GM12878 (cell line): ENCODE results near the gene TSHR. TPM values are rescaled to one million over a fixed set of nuclear protein-coding genes. Genes with fewer than 3 reads are reported as not detected.

ENCODE experiments used
- ATAC-seq: fragments of 200-7000 bp; cut with Tn5 transposase; 3 replicates; pipeline ENCODE4 v1.9.1; 2020; ENCODE audit warnings: mild to moderate bottlenecking, moderate library complexity
- BruUV-seq: library from RNA; stranded (reverse); fragments of 400-500 nt; replicated peaks from 2 replicates; lab custom pipeline; 2021; lab: Mats Ljungman, UMichigan
- CTCF ChIA-PET: fragments of 300-600 bp; sonication (Branson Sonifier 250); formaldehyde crosslinking; extraction: SDS; loops from one replicate; lab custom pipeline; 2021; ENCODE audit warnings: inconsistent platforms; lab: Yijun Ruan, JAX
- POLR2A ChIA-PET: fragments of 350-600 bp; formaldehyde crosslinking; extraction: SDS; loops from one replicate; lab custom pipeline; 2021; ENCODE audit warnings: inconsistent platforms; lab: Charles Lee
- RAD21 ChIA-PET: fragments of 300-600 bp; sonication (Branson Sonifier 250); formaldehyde crosslinking; loops from one replicate; lab custom pipeline; 2023; ENCODE audit warnings: antibody characterized with exemption; ENCODE audit not compliant: unreplicated experiment; lab: Charles Lee
- SMC1A ChIA-PET: fragments of 300-600 bp; sonication (Branson Sonifier 250); formaldehyde crosslinking; loops from one replicate; lab custom pipeline; 2023; ENCODE audit not compliant: unreplicated experiment, uncharacterized antibody; lab: Charles Lee
- DNase-seq: peaks from one replicate; pipeline ENCODE4 v3.0.0-alpha.2; 2011; ENCODE audit warnings: low read depth, low spot score
- FAIRE-seq: peaks from 3 replicates; lab custom pipeline; 2011; peaks lifted over from hg19 to GRCh38; lab: Jason Lieb, UNC
- H2AFZ ChIP-seq: 2 replicates; pipeline ENCODE4 v1.6.0; 2011; ENCODE audit warnings: low read depth, low read length, control low read depth; ENCODE audit not compliant: control insufficient read depth
- H3K27ac ChIP-seq: 2 replicates; pipeline ENCODE4 v1.5.1; 2011; ENCODE audit warnings: control low read depth; ENCODE audit not compliant: control insufficient read depth, insufficient read depth
- H3K27me3 ChIP-seq, 2 experiments: replicated peaks in 1 of 2; 2 replicates each; pipeline versions ENCODE4 v1.6.0 to v1.6.1; 2011; ENCODE audit warnings: low read length in 1 of 2; ENCODE audit not compliant: control insufficient read depth in 2 of 2, insufficient read depth in 2 of 2
- H3K36me3 ChIP-seq, 2 experiments: 2 replicates each; pipeline ENCODE4 v1.5.1; 2011; ENCODE audit warnings: low read length in 1 of 2; ENCODE audit not compliant: control insufficient read depth in 2 of 2, insufficient read depth in 2 of 2
- H3K4me1 ChIP-seq: 2 replicates; pipeline ENCODE4 v1.6.1; 2011; ENCODE audit warnings: mild to moderate bottlenecking, low read length, moderate library complexity, mixed read lengths; ENCODE audit not compliant: control insufficient read depth, insufficient read depth
- H3K4me2 ChIP-seq: 2 replicates; pipeline ENCODE4 v1.6.0; 2011; ENCODE audit warnings: control low read depth; ENCODE audit not compliant: control insufficient read depth, insufficient read depth
- H3K4me3 ChIP-seq: fragments of 200-600 bp; sonication (generic); 2 replicates; pipeline ENCODE4 v1.5.1; 2016
- H3K79me2 ChIP-seq: 2 replicates; pipeline ENCODE4 v1.6.0; 2011; ENCODE audit warnings: low read length; ENCODE audit not compliant: control insufficient read depth, insufficient read depth
- H3K9ac ChIP-seq: 2 replicates; pipeline ENCODE4 v1.8.0; 2011; ENCODE audit warnings: low read length, control low read depth, mixed read lengths; ENCODE audit not compliant: control insufficient read depth, insufficient read depth
- H3K9me3 ChIP-seq: replicated peaks from 3 replicates; pipeline ENCODE4 v1.5.1; 2011; ENCODE audit warnings: mild to moderate bottlenecking, low read length; ENCODE audit not compliant: control insufficient read depth, insufficient read depth
- H4K20me1 ChIP-seq: 2 replicates; pipeline ENCODE4 v1.6.0; 2011; ENCODE audit not compliant: control insufficient read depth, insufficient read depth
- BHLHE40 ChIP-seq, 2 experiments: fragments of 450-650 bp in 1 of 2; IDR thresholded peaks; 2 replicates each; pipeline ENCODE4 v1.6.1; 2011 to 2017; ENCODE audit warnings: low read depth in 2 of 2, borderline replicate concordance in 1 of 2, improper control_type of control experiment in 1 of 2, low read length in 1 of 2, mild to moderate bottlenecking in 1 of 2
- CUX1 ChIP-seq: IDR thresholded peaks from 2 replicates; pipeline ENCODE4 v1.6.1; 2012; ENCODE audit warnings: improper control_type of control experiment, low read depth, low read length; ENCODE audit not compliant: insufficient replicate concordance
- IKZF2 ChIP-seq, 2 experiments: fragments of 450-650 bp; IDR thresholded peaks; 2 replicates each; pipeline ENCODE4 v1.6.1; 2017; ENCODE audit warnings: mild to moderate bottlenecking in 2 of 2, moderate library complexity in 2 of 2
- NFYA ChIP-seq: IDR thresholded peaks from 2 replicates; pipeline ENCODE4 v1.6.1; 2011; ENCODE audit warnings: low read depth, mild to moderate bottlenecking, low read length, improper control_type of control experiment, borderline replicate concordance
- PBX3 ChIP-seq: IDR thresholded peaks from 2 replicates; pipeline ENCODE4 v1.6.1; 2011; ENCODE audit warnings: mild to moderate bottlenecking, low read depth, low read length, moderate library complexity; ENCODE audit not compliant: insufficient replicate concordance
- POU2F2 ChIP-seq: IDR thresholded peaks from 3 replicates; pipeline ENCODE4 v1.6.1; 2011; ENCODE audit warnings: low read depth, mild to moderate bottlenecking, low read length, borderline replicate concordance
- RAD51 ChIP-seq: fragments of 450-650 bp; IDR thresholded peaks from 2 replicates; pipeline ENCODE4 v1.6.1; 2016; ENCODE audit warnings: moderate library complexity, mild to moderate bottlenecking, inconsistent platforms
- RELB ChIP-seq: fragments of 450-650 bp; IDR thresholded peaks from 2 replicates; pipeline ENCODE4 v1.6.1; 2017; ENCODE audit warnings: low read depth, mild to moderate bottlenecking, moderate library complexity
- TBL1XR1 ChIP-seq: IDR thresholded peaks from 2 replicates; pipeline ENCODE4 v1.6.1; 2012; ENCODE audit warnings: low read depth, low read length, improper control_type of control experiment
- WGBS: methylation state at CpG from one replicate; pipeline ENCODE4 v1.1.6; 2016; ENCODE audit warnings: low lambda C conversion rate; ENCODE audit not compliant: insufficient replicate concordance, insufficient coverage; ENCODE audit errors: missing lambda C conversion rate; 5-methylcytosine and 5-hydroxymethylcytosine counted together
- in situ Hi-C: fragments of 300-500 bp; cut with MboI; formaldehyde crosslinking; loops from 9 replicates; pipeline ENCODE4 v1.14.3; 2018; ENCODE audit warnings: mixed read lengths
- intact Hi-C: fragments of 100-400 bp; cut with micrococcal nuclease; formaldehyde crosslinking; loops from one replicate; pipeline ENCODE4 v1.14.2; 2022; ENCODE audit not compliant: unreplicated experiment
- polyA plus RNA-seq, 11 experiments: library from polyadenylated mRNA; depleted of rRNA in 4 of 11; unstranded in 6 of 11; stranded (reverse) in 5 of 11; fragments of >200 nt; fragmentation: Nextera tagmentation in 4 of 11; fragmentation: Illumina TruSeq in 1 of 11; extraction: Ambion mirVana in 4 of 11; extraction: Trizol in 1 of 11; gene quantifications; 1 replicate in 1 of 11; 2 replicates in 10 of 11; pipeline versions ENCODE4 v1.2.1 to v1.2.3, GENCODE V29; 2011 to 2016; ENCODE audit warnings: inconsistent platforms in 2 of 11, missing spikeins in 2 of 11, low read depth in 1 of 11
- total RNA-seq, 4 experiments: library from RNA; depleted of rRNA in 3 of 4; stranded (reverse); fragments of >200 nt in 3 of 4; fragmentation: Illumina TruSeq in 1 of 4; extraction: Trizol in 1 of 4; gene quantifications; 2 replicates each; pipeline versions ENCODE4 v1.2.1 to v1.2.3, GENCODE V29; 2013 to 2021

TSHR gene
- total and polyA plus RNA-seq, 10 of the 15 experiments (the other 5 are each of a cell fraction or from before 2014, with no cell fraction given), result 0.06 to 0.31 TPM; not detected in 8

- FAIRE-seq, result no peak
- Histone ChIP-seq H3K9ac (no peak overlapping the region), H3K27ac (no peak overlapping the region), H4K20me1 (no peaks in the 10 kb centered on the region; the same call in 1 of the 2 replicates), H3K36me3 (no peaks in the 10 kb centered on the region), H3K4me1 (no peaks in the 10 kb centered on the region), H2AFZ (no peak overlapping the region), H3K4me3 (no peak overlapping the region), H3K27me3 (peaks cover 3 to 8% of the 10 kb centered on the region in 2 experiments; a peak in 3 of 4 replicates), H3K9me3 (no peaks in the 10 kb centered on the region), H3K4me2 (no peak overlapping the region), H3K79me2 (no peaks in the 10 kb centered on the region)
- no peak for ATAC-seq
- no peak for DNase-seq
- intact Hi-C loops (loop anchor here (10.0 kb wide), 1 partner anchor 775 kb away; no protein-coding TSS in a partner anchor), in situ Hi-C loops (no loop called here)
- WGBS, result 0% methylated on average over 2 of the region's 2 CpGs
- POLR2A ChIA-PET, result no interaction called here
- RAD21 ChIA-PET, result no interaction called here
- no peak for TF ChIP-seq RELB
- no peak for TF ChIP-seq BHLHE40 (IDR thresholded peaks at IDR 0.05; ENCODE audit: borderline replicate concordance in 1 of 2, low read depth in 2 of 2, low read length in 1 of 2)
- TF ChIP-seq RAD51, result no peak
- TF ChIP-seq CUX1, result no peak
- no peak for TF ChIP-seq IKZF2 (IDR thresholded peaks at IDR 0.05)
- no peak for TF ChIP-seq TBL1XR1
- TF ChIP-seq NFYA, result no peak
- no peak for TF ChIP-seq POU2F2
- TF ChIP-seq PBX3, result no peak
- no TSS peak for BruUV-seq
- SMC1A ChIA-PET, result no interaction called here
- CTCF ChIA-PET, result no interaction called here
Observed at GRCh38 chr14:80979951-80980350, 24.5 kb downstream of the TSHR start.
